ENCODE measurements around the gene PADI3.

DNA sequence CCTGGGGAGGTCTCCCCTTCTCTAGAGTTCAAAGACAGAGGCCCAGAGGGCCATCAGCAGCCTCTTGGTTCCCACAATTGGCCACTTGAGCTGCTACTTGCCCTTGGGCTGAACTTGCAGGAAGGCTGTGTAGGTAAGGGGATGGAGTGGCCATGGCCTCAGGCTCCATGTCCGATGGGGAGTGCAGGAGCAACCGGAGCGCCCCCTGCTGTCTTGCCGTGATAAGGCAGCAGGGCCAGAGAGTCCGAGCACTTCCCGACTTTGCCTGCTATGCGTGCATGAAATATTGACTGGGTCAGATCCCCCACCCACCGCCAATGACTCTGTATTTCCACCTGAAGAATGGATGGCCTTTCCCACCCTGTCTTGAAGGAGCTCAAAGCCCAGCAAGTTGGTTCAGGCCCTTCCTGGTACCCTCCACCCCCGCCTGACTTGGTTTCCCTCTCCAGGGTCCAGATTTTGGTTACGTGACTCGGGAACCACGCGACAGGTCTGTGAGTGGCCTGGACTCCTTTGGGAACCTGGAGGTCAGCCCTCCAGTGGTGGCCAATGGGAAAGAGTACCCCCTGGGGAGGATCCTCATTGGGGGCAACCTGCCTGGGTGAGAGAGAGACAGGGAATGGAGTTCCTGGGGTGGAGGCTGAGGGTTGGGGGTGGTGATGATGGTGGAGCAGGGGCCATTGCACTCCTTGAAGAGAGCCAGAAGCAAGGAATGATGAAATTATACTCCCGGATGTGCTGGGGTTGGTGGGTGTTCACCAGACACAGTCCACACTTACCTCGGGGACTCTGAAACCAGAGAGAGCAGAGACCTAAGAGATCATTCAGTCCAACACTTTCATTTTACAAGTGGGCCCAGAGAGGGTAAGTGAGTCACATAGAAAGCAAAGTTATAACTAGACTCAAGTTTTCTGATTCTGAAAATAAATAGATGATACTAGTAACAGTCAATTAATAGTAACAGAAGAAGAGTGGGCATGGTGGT, 25.6 kb downstream of the PADI3 start:
- TF ChIP-seq POLR2A (IDR thresholded peaks at IDR 0.05) = no peak
- TF ChIP-seq, protein P1, sequence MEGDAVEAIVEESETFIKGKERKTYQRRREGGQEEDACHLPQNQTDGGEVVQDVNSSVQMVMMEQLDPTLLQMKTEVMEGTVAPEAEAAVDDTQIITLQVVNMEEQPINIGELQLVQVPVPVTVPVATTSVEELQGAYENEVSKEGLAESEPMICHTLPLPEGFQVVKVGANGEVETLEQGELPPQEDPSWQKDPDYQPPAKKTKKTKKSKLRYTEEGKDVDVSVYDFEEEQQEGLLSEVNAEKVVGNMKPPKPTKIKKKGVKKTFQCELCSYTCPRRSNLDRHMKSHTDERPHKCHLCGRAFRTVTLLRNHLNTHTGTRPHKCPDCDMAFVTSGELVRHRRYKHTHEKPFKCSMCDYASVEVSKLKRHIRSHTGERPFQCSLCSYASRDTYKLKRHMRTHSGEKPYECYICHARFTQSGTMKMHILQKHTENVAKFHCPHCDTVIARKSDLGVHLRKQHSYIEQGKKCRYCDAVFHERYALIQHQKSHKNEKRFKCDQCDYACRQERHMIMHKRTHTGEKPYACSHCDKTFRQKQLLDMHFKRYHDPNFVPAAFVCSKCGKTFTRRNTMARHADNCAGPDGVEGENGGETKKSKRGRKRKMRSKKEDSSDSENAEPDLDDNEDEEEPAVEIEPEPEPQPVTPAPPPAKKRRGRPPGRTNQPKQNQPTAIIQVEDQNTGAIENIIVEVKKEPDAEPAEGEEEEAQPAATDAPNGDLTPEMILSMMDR (IDR thresholded peaks at IDR 0.05) = peak; percentile 31 to 63 (median 48)

Data from adrenal gland (tissue), 5 donors.